HepG2 (cell line): Measurements from ENCODE around the gene SLC25A28.

Source experiments
- CEBPB ChIP-seq: IDR thresholded peaks from 2 replicates; pipeline ENCODE4 v1.6.1; 2011; ENCODE audit warnings: low read depth, low read length, improper control_type of control experiment, borderline replicate concordance
- EZH2 ChIP-seq: conservative IDR thresholded peaks from 2 replicates; pipeline ENCODE4 v1.6.1; 2012; ENCODE audit warnings: mild to moderate bottlenecking, low read depth, low read length, moderate library complexity
- ZNF496 ChIP-seq: sonication (generic); formaldehyde crosslinking; IDR thresholded peaks from 2 replicates; pipeline ENCODE4 v1.8.1; 2023; ENCODE audit warnings: mild to moderate bottlenecking, moderate library complexity, missing genetic modification reagents; ENCODE audit not compliant: insufficient replicate concordance
- TF ChIP-seq, protein P1 (sequence below): sonication (generic); formaldehyde crosslinking; conservative IDR thresholded peaks from 2 replicates; pipeline ENCODE4 v1.4.0; 2020; ENCODE audit warnings: missing genetic modification reagents
- TF ChIP-seq, protein P2 (sequence below): sonication (generic); formaldehyde crosslinking; IDR thresholded peaks from 2 replicates; pipeline ENCODE4 v1.4.0; 2020; ENCODE audit warnings: missing genetic modification reagents, borderline replicate concordance

DNA sequence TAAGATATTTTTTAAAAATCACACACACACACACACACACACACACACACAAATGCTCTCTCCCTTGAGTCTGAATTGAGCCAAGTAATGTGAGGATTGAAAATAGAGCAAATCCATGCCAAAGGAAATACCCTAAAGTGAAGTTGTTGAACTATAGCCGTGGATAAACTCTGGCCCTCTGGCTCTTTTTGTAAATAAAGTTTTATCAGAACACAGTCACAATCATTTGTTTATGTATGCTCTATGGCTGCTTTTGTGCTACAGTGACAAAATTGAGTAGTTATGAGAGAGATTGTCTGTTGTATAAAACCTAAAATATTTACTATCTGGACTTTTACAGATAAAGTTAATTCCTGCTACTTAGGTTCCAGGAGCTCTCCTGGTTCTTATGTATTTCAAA, 48.4 kb downstream of the SLC25A28 start:
- TF ChIP-seq, protein P1, sequence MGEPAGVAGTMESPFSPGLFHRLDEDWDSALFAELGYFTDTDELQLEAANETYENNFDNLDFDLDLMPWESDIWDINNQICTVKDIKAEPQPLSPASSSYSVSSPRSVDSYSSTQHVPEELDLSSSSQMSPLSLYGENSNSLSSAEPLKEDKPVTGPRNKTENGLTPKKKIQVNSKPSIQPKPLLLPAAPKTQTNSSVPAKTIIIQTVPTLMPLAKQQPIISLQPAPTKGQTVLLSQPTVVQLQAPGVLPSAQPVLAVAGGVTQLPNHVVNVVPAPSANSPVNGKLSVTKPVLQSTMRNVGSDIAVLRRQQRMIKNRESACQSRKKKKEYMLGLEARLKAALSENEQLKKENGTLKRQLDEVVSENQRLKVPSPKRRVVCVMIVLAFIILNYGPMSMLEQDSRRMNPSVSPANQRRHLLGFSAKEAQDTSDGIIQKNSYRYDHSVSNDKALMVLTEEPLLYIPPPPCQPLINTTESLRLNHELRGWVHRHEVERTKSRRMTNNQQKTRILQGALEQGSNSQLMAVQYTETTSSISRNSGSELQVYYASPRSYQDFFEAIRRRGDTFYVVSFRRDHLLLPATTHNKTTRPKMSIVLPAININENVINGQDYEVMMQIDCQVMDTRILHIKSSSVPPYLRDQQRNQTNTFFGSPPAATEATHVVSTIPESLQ (CRISPR knock-in tag): no peak
- TF ChIP-seq, protein P2, sequence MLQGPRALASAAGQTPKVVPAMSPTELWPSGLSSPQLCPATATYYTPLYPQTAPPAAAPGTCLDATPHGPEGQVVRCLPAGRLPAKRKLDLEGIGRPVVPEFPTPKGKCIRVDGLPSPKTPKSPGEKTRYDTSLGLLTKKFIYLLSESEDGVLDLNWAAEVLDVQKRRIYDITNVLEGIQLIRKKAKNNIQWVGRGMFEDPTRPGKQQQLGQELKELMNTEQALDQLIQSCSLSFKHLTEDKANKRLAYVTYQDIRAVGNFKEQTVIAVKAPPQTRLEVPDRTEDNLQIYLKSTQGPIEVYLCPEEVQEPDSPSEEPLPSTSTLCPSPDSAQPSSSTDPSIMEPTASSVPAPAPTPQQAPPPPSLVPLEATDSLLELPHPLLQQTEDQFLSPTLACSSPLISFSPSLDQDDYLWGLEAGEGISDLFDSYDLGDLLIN (CRISPR knock-in tag): no peak
- TF ChIP-seq EZH2 (no peak), ZNF496 (CRISPR knock-in tag) (no peak), CEBPB (no peak)
